ENCODE results near the gene RPS21. TPM values are rescaled to one million over a fixed set of nuclear protein-coding genes. Genes with fewer than 3 reads are reported as not detected.

The RPS21 gene
- total RNA-seq, 4 donors from 2014 or later = 1,371 to 3,195 (median 1,826) TPM

DNA sequence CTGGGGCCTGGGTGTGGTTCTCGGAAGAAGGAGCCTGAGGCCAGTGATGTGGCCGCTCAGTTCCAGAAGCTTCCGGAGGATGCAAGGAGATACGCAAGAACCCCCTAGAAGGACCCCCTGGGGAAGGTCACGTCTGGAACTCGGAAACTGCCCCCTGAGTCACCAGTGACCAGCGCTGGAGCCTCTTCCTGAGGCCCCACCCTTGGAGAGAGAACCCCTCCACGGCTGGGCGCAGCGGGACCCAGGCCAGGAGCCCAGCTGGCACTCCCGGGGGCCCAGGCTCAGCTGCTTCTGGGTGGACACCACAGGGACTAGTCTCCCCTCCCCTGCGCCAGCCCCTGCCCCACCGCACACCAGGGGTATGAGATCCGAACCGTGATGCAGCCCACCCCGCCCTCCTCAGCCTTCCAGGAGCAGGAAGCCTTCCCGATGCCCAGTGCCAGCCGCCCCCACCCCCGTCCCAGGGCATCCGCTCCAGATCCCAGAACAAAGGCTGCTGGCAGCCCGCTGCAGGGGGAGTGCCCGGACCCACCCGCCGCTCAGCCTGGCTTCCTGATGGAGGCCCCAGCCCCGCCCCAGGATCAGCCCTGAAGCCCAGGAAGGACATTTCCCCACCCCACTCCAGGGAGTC is 27.3 kb upstream of the RPS21 start:
- Histone ChIP-seq H3K4me1 (peaks cover 0 to 97% (median 85%) of the 10 kb centered on the region in 4 donors), H3K36me3 (no peaks in the 10 kb centered on the region), H3K27me3 (no peaks in the 10 kb centered on the region), H3K4me3 (no peak overlapping the region), H3K9me3 (no peaks in the 10 kb centered on the region), H3K27ac (peak overlapping the region; percentile 55 to 96 (median 86))
- WGBS, 2 donors = 43 to 45% methylated on average over 4 to 10 of the region's 25 CpGs
- DNase-seq (ENCODE audit: low spot score in 2 of 2) = no peak
- TF ChIP-seq POLR2A (IDR thresholded peaks at IDR 0.05) (no peak), EP300 (IDR thresholded peaks at IDR 0.05) (peak in 1 of 2 donors; percentile 73)

DNA sequence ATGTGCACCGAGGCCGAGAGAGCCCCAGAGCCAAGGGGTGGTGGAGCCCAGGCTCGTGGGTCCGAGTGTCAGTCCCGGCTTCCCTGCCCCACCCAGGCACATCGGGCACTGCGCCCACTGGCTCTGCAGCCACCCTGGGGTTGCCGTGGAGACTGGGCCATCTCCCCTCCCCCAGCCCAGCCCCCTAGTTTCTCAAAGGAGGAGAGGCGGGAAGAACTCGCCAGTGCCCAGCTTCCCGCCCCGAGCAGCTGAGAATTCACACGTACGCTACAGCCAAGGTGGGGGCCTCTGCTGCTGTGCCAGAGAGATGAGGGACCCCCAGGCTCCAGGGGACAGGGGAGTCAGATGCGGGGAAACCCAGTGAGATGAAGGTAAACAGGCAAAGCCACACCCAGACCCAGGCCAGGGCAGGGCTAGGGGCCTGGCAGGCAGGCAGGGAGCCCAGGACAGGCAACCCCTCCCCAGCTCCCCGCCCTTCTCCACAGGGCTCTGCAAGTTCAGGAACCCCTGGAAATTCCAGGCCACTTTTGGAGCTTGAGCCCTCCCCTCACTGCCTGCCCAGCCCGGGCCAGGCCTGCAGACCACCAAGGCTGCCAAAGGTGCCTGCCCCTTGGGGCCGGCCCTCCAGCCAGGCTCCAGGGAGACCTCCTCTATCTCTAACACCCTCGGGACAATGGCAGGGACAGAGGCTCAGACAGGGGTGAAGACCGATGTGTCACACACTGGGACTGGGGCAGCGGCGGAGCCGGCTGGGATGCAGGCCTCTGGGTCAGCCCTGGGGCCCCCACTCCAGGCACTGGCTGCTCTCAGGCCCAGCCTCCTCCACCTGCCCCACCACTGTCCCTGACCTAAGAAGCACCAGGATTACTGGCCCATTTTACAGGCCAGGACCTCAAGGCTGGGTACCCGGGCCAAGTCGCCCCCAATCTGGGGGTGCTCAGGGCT is 25.8 kb upstream of the RPS21 start:
- H3K4me1 ChIP-seq = peaks cover 0 to 97% (median 81%) of the 10 kb centered on the region in 4 donors
- no peaks in the 10 kb centered on the region for H3K36me3 ChIP-seq
- TF ChIP-seq POLR2A (IDR thresholded peaks at IDR 0.05) (no peak), EP300 (IDR thresholded peaks at IDR 0.05) (no peak)
- TF ChIP-seq, protein P1, sequence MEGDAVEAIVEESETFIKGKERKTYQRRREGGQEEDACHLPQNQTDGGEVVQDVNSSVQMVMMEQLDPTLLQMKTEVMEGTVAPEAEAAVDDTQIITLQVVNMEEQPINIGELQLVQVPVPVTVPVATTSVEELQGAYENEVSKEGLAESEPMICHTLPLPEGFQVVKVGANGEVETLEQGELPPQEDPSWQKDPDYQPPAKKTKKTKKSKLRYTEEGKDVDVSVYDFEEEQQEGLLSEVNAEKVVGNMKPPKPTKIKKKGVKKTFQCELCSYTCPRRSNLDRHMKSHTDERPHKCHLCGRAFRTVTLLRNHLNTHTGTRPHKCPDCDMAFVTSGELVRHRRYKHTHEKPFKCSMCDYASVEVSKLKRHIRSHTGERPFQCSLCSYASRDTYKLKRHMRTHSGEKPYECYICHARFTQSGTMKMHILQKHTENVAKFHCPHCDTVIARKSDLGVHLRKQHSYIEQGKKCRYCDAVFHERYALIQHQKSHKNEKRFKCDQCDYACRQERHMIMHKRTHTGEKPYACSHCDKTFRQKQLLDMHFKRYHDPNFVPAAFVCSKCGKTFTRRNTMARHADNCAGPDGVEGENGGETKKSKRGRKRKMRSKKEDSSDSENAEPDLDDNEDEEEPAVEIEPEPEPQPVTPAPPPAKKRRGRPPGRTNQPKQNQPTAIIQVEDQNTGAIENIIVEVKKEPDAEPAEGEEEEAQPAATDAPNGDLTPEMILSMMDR (IDR thresholded peaks at IDR 0.05) = no peak
- 28 to 44% methylated on average over 17 to 22 of the region's 25 CpGs for WGBS, 2 donors
- DNase-seq (ENCODE audit: low spot score in 2 of 2) = no peak
- H3K27me3 ChIP-seq = no peaks in the 10 kb centered on the region
- H3K4me3 ChIP-seq = no peak overlapping the region
- peak overlapping the region; percentile 62 to 94 (median 73) for H3K27ac ChIP-seq
- no peaks in the 10 kb centered on the region for H3K9me3 ChIP-seq

DNA sequence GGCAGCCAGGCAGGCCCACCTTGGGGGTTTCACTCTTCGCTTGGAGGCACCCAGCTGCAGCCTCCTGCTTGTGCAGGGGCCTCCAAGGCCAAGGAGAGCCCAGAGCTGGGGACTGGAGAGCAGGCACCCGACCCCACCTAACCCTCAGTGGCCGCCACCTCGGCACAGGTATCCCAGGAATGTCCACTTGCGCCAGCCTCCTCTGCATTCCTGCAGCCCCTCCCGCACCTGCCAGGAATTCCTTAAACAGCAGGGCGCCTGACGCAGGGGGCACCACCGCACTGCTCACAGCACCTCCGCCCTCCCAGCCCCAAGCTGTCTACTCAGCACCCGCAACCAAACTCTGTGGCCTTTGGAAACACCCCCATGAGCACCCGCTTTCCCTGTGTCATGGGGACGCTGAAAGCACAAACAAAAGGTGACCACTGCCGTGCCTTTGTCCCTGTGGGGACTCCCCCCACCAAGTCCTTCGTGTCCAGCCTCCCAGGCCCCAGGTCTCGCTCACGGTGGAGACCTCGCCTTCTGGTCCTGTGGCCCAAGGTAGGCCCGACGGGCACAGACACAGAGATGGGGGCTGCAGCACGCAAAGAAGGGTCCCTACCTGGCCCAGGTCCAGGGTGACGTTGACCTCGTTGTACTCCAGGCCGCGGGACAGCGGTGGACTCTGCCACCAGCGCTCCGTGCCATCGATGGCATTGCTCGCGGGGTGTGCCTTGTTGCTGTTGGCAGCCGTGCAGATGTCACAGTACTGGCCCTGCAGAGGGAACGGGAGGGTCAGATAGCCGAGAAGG is 24.9 kb upstream of the RPS21 start:
- H3K4me1 ChIP-seq = peaks cover 0 to 96% (median 79%) of the 10 kb centered on the region in 4 donors
- WGBS, 2 donors = 63 to 66% methylated on average over 29 to 31 of the region's 34 CpGs
- H3K27ac ChIP-seq = peak overlapping the region in 3 of 4 donors; percentile 63 to 94 (median 83)
- TF ChIP-seq EP300 (IDR thresholded peaks at IDR 0.05) (no peak), POLR2A (IDR thresholded peaks at IDR 0.05) (no peak)
- TF ChIP-seq, protein P1 (IDR thresholded peaks at IDR 0.05) = no peak
- H3K4me3 ChIP-seq = no peak overlapping the region
- no peaks in the 10 kb centered on the region for H3K27me3 ChIP-seq
- H3K9me3 ChIP-seq = no peaks in the 10 kb centered on the region
- H3K36me3 ChIP-seq = no peaks in the 10 kb centered on the region
- DNase-seq (ENCODE audit: low spot score in 2 of 2) = no peak

DNA sequence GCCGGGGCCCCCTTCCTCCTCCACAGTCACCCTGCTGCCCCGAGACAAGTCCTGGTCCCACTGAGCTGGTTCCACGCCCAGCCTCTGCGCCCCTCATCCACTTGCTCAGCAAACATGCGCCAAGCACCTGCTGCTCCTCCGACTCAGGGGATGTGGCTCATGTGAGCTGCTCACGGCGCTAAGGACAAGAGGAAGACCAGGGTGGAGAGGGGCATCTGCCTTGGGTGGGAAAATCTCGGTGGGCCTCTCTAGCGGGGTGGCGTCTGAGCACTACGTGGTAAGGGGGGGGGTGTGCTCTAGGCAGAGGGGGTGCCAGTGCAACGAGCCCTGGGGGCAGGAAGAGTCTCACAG is 24.3 kb upstream of the RPS21 start:
- Histone ChIP-seq H3K36me3 (no peaks in the 10 kb centered on the region), H3K9me3 (no peaks in the 10 kb centered on the region), H3K27me3 (no peaks in the 10 kb centered on the region), H3K4me3 (no peak overlapping the region), H3K27ac (peak overlapping the region in 2 of 4 donors; percentile 83 to 94), H3K4me1 (peaks cover 0 to 94% (median 76%) of the 10 kb centered on the region in 4 donors)
- DNase-seq (ENCODE audit: low spot score in 2 of 2) = no peak
- TF ChIP-seq POLR2A (IDR thresholded peaks at IDR 0.05) = no peak
- TF ChIP-seq, protein P1 (IDR thresholded peaks at IDR 0.05) = no peak
- TF ChIP-seq EP300 (IDR thresholded peaks at IDR 0.05) = no peak
- WGBS, 2 donors = 51 to 58% methylated on average over 12 to 13 of the region's 13 CpGs
